ENCODE results near the gene C1QTNF9B. TPM values are rescaled to one million over a fixed set of nuclear protein-coding genes. Genes with fewer than 3 reads are reported as not detected.

C1QTNF9B gene
- total and polyA plus RNA-seq, 2 of the 13 experiments (the other 11 are each of a cell fraction or from before 2014, with no cell fraction given) = not detected

DNA sequence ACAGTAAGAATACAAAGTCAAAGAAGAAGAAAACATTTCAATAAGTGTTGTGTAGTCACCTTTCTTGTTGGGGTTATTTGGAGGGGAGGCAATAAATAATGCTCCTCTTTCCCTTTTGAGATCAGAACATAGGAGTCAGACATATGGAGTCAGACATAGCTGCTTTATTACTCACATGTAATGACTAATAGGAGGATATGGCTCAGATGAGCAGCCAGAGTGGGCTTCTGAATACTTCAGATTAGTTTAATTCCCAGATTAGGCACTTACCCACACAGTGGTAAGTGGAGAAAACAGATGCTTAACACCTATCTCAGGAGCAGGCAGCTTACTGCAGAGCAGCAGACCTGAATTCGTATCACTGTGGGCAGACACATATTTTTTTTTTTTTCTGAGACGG is 31.7 kb upstream of the C1QTNF9B start:
- no peak for FAIRE-seq
- ATAC-seq = no peak
- intact Hi-C loops (cut with micrococcal nuclease; ENCODE audit: unreplicated experiment) = no loop called here

DNA sequence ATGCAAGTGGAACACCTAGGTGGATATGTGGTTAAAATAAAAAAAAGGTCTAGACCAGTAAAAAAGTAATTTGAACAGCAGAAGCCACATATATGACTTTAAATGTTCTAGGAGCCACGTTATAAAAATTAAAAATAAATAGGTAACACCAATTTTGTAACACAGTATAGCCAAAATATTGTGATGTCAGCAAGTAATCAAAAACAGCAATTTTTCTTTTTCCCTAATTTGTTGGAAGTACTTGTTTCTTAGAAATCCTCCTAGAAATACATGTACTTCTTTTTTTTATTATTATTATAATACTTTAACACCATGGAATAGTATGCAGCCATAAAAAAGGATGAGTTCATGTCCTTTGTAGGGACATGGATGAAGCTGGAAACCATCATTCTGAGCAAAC is 25.7 kb upstream of the C1QTNF9B start:
- no peaks in the 10 kb centered on the region for H3K4me1 ChIP-seq (ENCODE audit: insufficient read depth, low read length)
- H3K4me2 ChIP-seq (ENCODE audit: low read depth, low read length) = no peak overlapping the region
- DNase-seq (ENCODE audit: low spot score) (no peak), ATAC-seq (no peak), FAIRE-seq (no peak)
- no peaks in the 10 kb centered on the region for H3K9me3 ChIP-seq (ENCODE audit: low read length)
- H3K27ac ChIP-seq (ENCODE audit: extremely low read length, insufficient read depth, low read length) = no peak overlapping the region
- WGBS (ENCODE audit: low lambda C conversion rate) = 0% methylated on average over 1 of the region's 1 CpG
- no peak overlapping the region for H3K4me3 ChIP-seq (replicated peaks in 1 of 3; ENCODE audit: insufficient read depth in 1 of 3, low read depth in 2 of 3, low read length in 3 of 3)
- peak; percentile 52; the same call in 1 of the 2 replicates for TF ChIP-seq MAFF (IDR thresholded peaks at IDR 0.05; ENCODE audit: low read depth, low read length)
- TF ChIP-seq MAFK (conservative IDR thresholded peaks at IDR 0.05 in 1 of 2, IDR thresholded peaks at IDR 0.05 in 1 of 2; ENCODE audit: low read length in 2 of 2) = peak; percentile 44 to 74; a peak in 3 of 4 replicates
- no peak for TF ChIP-seq RARA (CRISPR knock-in tag; IDR thresholded peaks at IDR 0.05)
- no peak for TF ChIP-seq ZNF781 (CRISPR knock-in tag; IDR thresholded peaks at IDR 0.05; ENCODE audit: borderline replicate concordance, not compliant biosample characterization)
- no peaks in the 10 kb centered on the region for H3K36me3 ChIP-seq (replicated peaks in 1 of 2; ENCODE audit: control insufficient read depth in 1 of 2, insufficient read depth in 2 of 2, low read length in 2 of 2)
- H2AFZ ChIP-seq (ENCODE audit: low read length) = no peak overlapping the region
- H4K20me1 ChIP-seq (ENCODE audit: insufficient read depth, low read length) = no peaks in the 10 kb centered on the region
- intact Hi-C loops (cut with micrococcal nuclease; ENCODE audit: unreplicated experiment) (no loop called here), in situ Hi-C loops (cut with HindIII; ENCODE audit: extremely low pct_ligation_motif_present, low pct_unique_long_range_greater_than_20kb) (no loop called here)
- ChIA-PET POLR2A (no interaction called here), CTCF (ENCODE audit: low intra/inter-chr PET ratio, low total read pairs) (no interaction called here)
- no peaks in the 10 kb centered on the region for H3K27me3 ChIP-seq (ENCODE audit: control insufficient read depth in 1 of 2, insufficient read depth in 2 of 2, low read length in 2 of 2)
- H3K79me2 ChIP-seq (ENCODE audit: insufficient read depth, low read length) = no peaks in the 10 kb centered on the region
- H3K9ac ChIP-seq (ENCODE audit: insufficient read depth, low read depth, low read length) = no peak overlapping the region
- no TSS peak for BruUV-seq (replicated peaks)

More for the DNA sequence above, 31.7 kb upstream of the C1QTNF9B start:
- Histone ChIP-seq H3K4me1 (ENCODE audit: insufficient read depth, low read length) (no peaks in the 10 kb centered on the region), H4K20me1 (ENCODE audit: insufficient read depth, low read length) (no peaks in the 10 kb centered on the region), H3K9me3 (ENCODE audit: low read length) (no peaks in the 10 kb centered on the region), H3K27me3 (ENCODE audit: control insufficient read depth in 1 of 2, insufficient read depth in 2 of 2, low read length in 2 of 2) (no peaks in the 10 kb centered on the region), H2AFZ (ENCODE audit: low read length) (no peak overlapping the region), H3K36me3 (replicated peaks in 1 of 2; ENCODE audit: control insufficient read depth in 1 of 2, insufficient read depth in 2 of 2, low read length in 2 of 2) (no peaks in the 10 kb centered on the region), H3K4me2 (ENCODE audit: low read depth, low read length) (no peak overlapping the region), H3K4me3 (replicated peaks in 1 of 3; ENCODE audit: insufficient read depth in 1 of 3, low read depth in 2 of 3, low read length in 3 of 3) (no peak overlapping the region), H3K79me2 (ENCODE audit: insufficient read depth, low read length) (no peaks in the 10 kb centered on the region), H3K27ac (ENCODE audit: extremely low read length, insufficient read depth, low read length) (no peak overlapping the region), H3K9ac (ENCODE audit: insufficient read depth, low read depth, low read length) (no peak overlapping the region)
- 58% methylated on average over 2 of the region's 2 CpGs for WGBS (ENCODE audit: low lambda C conversion rate)
- ChIA-PET CTCF (ENCODE audit: low intra/inter-chr PET ratio, low total read pairs) (no interaction called here), POLR2A (no interaction called here)
- TF ChIP-seq ZNF607 (CRISPR knock-in tag; IDR thresholded peaks at IDR 0.05; ENCODE audit: borderline replicate concordance) = no peak
- no peak for TF ChIP-seq ZNF660 (CRISPR knock-in tag; IDR thresholded peaks at IDR 0.05; ENCODE audit: borderline replicate concordance, low read depth)
- no TSS peak for BruUV-seq (replicated peaks)
- no peak for DNase-seq (ENCODE audit: low spot score)
- in situ Hi-C loops (cut with HindIII; ENCODE audit: extremely low pct_ligation_motif_present, low pct_unique_long_range_greater_than_20kb) = no loop called here

Data from HepG2 (cell line).